Heart left ventricle (tissue), 16 donors: ENCODE measurements around the gene NCK2. TPM values are rescaled to one million over a fixed set of nuclear protein-coding genes. Genes with fewer than 3 reads are reported as not detected.
A peak's percentile ranks its signal among the peaks of the same experiment; 100 is the strongest.

Source experiments
- ATAC-seq, 4 donors: fragments of 200-7000 bp; cut with Tn5 transposase; one replicate each; pipeline ENCODE4 v1.9.1; 2020 to 2022; ENCODE audit warnings: moderate library complexity in 4 of 4, mild to moderate bottlenecking in 3 of 4, moderate number of reproducible peaks in 1 of 4
- DNase-seq, 5 donors: peaks; one replicate each; pipeline ENCODE4 v3.0.0-alpha.2; 2020
- H3K27ac ChIP-seq, 12 donors: fragments of 200-600 bp; sonication (generic) in 4 of 12; one replicate each; pipeline versions ENCODE4 v1.5.0 to v1.8.0; 2016 to 2022; ENCODE audit warnings: mild to moderate bottlenecking in 2 of 12
- H3K27me3 ChIP-seq, 9 donors: fragments of 200-600 bp; sonication (generic) in 2 of 9; one replicate each; pipeline versions ENCODE4 v1.5.1 to v1.8.0; 2016 to 2022; ENCODE audit warnings: mild to moderate bottlenecking in 3 of 9
- H3K36me3 ChIP-seq, 9 donors: fragments of 200-600 bp; sonication (generic) in 2 of 9; one replicate each; pipeline versions ENCODE4 v1.5.0 to v1.8.0; 2018 to 2022; ENCODE audit warnings: mild to moderate bottlenecking in 2 of 9
- H3K4me1 ChIP-seq, 12 donors: fragments of 200-600 bp; sonication (generic) in 4 of 12; one replicate each; pipeline versions ENCODE4 v1.5.0 to v1.8.0; 2016 to 2022; ENCODE audit warnings: mild to moderate bottlenecking in 3 of 12
- H3K4me3 ChIP-seq, 12 donors: fragments of 200-600 bp; sonication (generic) in 4 of 12; one replicate each; pipeline versions ENCODE4 v1.5.0 to v1.8.0; 2017 to 2022; ENCODE audit warnings: mild to moderate bottlenecking in 9 of 12, moderate library complexity in 4 of 12
- H3K9me3 ChIP-seq, 12 donors: fragments of 200-600 bp; sonication (generic) in 4 of 12; one replicate each; pipeline versions ENCODE4 v1.5.0 to v1.8.0; 2016 to 2022; ENCODE audit warnings: mild to moderate bottlenecking in 1 of 12
- POLR2A ChIP-seq, 2 donors: fragments of 450-650 bp; IDR thresholded peaks; one replicate each; pipeline ENCODE4 v1.6.1; 2017; ENCODE audit warnings: antibody characterized with exemption in 2 of 2, mild to moderate bottlenecking in 2 of 2, moderate library complexity in 2 of 2
- WGBS, 4 donors: extraction: QIAGEN DNeasy Blood & Tissue Kit in 2 of 4; methylation state at CpG; one replicate each; pipeline versions ENCODE4 v1.1.5 to v1.1.7; 2013 to 2018; 5-methylcytosine and 5-hydroxymethylcytosine counted together
- intact Hi-C, 10 donors: fragments of 100-400 bp; cut with DNase I; formaldehyde crosslinking; loops; one replicate each; pipeline versions ENCODE4 v1.11.1 to v1.14.2; 2022
- polyA plus RNA-seq, 2 donors: library from polyadenylated mRNA; stranded (reverse); fragments of 200-250 nt; gene quantifications; one replicate each; pipeline ENCODE4 v1.2.3, GENCODE V29; 2013
- total RNA-seq, 9 donors: library from RNA; depleted of rRNA in 2 of 9; stranded (reverse); fragments of >200 nt in 2 of 9; fragmentation: NEBNext Ultra II Directional in 3 of 9; extraction: Animal tissue kit (Norgen Biotek cat#: 25700) in 3 of 9; gene quantifications; one replicate each; pipeline versions ENCODE4 v1.1.0 to v1.2.4, GENCODE V29; 2016 to 2023
- TF ChIP-seq, protein P1 (sequence below), 12 donors: fragments of 200-600 bp; sonication (generic) in 4 of 12; IDR thresholded peaks; one replicate each; pipeline versions ENCODE4 v1.5.0 to v1.8.0; 2018 to 2022; ENCODE audit warnings: antibody characterized with exemption in 12 of 12, mild to moderate bottlenecking in 5 of 12
- donor health status: ischemic (EF 13 %, LVEDD 7.1; RV severe dilation, severe dysfunction).
- donor health status: healthy with polysubstance abuse.
- donor health status: DM: no; HTN: yes; CAD: no.
- donor health status: DM: no; HTN: no; CAD: no.
- donor health status: ischemic (EF 25% LVEDD 6.9; RV normal size, moderate dysfunction).
- donor health status: ischemic (EF 25% LVEDD 5.7; RV mildly dilated, moderate dysfunction).
- donor health status: healthy.
- donor health status: DM: yes; HTN: yes; CAD: no.
- donor health status: ischemic (EF 35%, LVEDD 5.7; RV mildly dilated, moderate dysfunction).
- donor health status: nonischemic (EF 11% LVEDD 7.7; RV severe dilation, severe dysfunction).
- donor health status: DM: yes; HTN: yes; CAD: no.
- donor health status: PGD.
- donor health status: ischemic (EF 29% LVEDD 5.4; RV normal size, mild dysfunction).
- donor health status: nonischemic (EF 23%, LVEDD 6.1; RV moderate dilation, normal function).

NCK2 gene
- total and polyA plus RNA-seq, 11 donors: 22.6 to 54.2 (median 33.4) TPM

DNA sequence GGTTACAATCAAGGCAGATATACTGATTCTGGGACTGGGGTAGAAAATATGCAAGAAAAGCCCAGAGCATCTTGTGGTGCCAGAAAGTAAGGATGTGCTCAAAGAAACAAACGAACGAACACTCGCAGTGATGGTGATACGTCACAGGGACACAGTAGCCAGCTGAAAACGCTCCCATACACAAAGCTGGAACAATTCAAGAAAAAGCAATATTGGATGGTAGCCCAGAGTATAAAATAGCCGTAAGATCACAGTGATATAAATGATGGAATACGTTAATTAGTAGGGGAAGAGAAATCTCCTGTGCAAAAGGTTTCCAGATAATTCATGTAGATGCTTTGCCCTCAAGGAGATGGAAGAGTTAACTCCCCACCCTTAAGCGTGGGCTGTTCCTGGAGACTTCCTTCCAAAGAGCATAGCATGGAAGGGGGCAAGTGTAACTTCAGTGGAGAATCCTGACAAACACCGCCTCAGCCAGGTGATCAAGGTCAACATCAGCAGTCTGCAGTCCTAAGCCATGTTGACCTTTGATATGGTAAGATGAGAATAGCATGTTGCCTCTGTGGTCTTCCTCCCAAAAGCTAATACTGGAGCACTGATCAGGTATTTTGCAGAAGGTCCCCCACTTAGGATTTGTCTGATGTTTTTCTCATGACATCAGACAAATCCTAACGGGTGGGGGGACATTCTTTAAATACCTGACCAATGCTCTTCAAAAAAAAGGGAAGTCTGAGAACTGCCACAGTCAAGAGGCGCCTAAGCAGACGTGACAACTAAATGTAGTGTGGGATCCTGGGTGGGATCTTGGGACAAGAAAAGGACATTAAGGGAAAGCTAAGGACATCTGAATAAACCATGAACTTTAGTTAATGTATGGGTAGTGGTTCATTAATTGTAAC lies 99.0 kb downstream of the NCK2 start:
- intact Hi-C loops: no loop called here
- H3K27me3 ChIP-seq: no peaks in the 10 kb centered on the region
- H3K36me3 ChIP-seq: no peaks in the 10 kb centered on the region
- no peak for ATAC-seq
- H3K4me1 ChIP-seq: peaks cover 0 to 43% (median 15%) of the 10 kb centered on the region in 12 donors
- no peaks in the 10 kb centered on the region for H3K9me3 ChIP-seq
- DNase-seq: no peak
- WGBS, 4 donors: 55 to 66% (median 62%) methylated on average over 12 of the region's 12 CpGs
- no peak for TF ChIP-seq POLR2A (IDR thresholded peaks at IDR 0.05)
- H3K4me3 ChIP-seq: no peak overlapping the region
- no peak overlapping the region for H3K27ac ChIP-seq

DNA sequence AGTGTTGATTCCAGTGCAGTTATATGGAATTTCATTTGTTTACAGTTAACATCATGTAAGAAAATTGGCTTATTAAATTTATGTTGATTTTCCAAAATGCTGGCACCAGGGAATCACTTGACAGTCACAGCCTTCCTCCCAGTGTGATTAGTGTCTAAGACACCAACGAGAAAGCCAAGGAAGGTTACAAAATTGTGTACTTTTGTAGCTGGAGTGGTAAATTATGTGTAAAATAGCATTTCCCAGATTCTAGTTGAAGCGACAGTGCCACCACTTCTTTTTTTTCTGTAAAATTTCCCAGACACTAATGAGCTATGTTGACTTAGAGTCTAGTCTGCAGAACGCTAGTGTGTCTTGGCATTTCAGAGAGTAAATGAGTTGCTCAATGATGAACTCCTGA lies 101.3 kb downstream of the NCK2 start:
- H3K4me1 ChIP-seq: peaks cover 0 to 33% (median 7%) of the 10 kb centered on the region in 12 donors
- no peaks in the 10 kb centered on the region for H3K9me3 ChIP-seq
- H3K4me3 ChIP-seq: no peak overlapping the region
- intact Hi-C loops: no loop called here
- no peaks in the 10 kb centered on the region for H3K27me3 ChIP-seq
- DNase-seq (no peak), ATAC-seq (no peak)
- WGBS, 4 donors: 88 to 93% (median 91%) methylated on average over 3 of the region's 3 CpGs
- no peak overlapping the region for H3K27ac ChIP-seq
- TF ChIP-seq, protein P1, sequence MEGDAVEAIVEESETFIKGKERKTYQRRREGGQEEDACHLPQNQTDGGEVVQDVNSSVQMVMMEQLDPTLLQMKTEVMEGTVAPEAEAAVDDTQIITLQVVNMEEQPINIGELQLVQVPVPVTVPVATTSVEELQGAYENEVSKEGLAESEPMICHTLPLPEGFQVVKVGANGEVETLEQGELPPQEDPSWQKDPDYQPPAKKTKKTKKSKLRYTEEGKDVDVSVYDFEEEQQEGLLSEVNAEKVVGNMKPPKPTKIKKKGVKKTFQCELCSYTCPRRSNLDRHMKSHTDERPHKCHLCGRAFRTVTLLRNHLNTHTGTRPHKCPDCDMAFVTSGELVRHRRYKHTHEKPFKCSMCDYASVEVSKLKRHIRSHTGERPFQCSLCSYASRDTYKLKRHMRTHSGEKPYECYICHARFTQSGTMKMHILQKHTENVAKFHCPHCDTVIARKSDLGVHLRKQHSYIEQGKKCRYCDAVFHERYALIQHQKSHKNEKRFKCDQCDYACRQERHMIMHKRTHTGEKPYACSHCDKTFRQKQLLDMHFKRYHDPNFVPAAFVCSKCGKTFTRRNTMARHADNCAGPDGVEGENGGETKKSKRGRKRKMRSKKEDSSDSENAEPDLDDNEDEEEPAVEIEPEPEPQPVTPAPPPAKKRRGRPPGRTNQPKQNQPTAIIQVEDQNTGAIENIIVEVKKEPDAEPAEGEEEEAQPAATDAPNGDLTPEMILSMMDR (IDR thresholded peaks at IDR 0.05): no peak
- no peak for TF ChIP-seq POLR2A (IDR thresholded peaks at IDR 0.05)
- no peaks in the 10 kb centered on the region for H3K36me3 ChIP-seq

DNA sequence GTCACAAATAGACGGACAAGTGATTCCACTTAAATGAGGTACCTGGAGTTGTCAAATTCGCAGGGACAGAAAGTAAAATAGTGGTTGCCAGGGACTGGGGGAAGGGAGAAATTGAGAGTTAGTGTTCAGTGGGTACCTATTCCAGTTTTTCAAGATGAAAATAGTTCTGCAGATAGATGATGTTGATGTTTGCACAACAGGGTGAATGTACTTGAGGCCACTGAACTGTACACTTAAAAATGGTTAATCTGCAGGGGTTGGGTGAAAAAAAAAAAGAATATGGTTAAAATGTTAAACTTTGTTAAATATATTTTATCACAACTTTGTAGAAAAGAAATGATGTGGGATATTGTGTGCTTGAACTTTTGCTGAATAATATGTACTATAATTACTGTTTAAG lies 102.3 kb downstream of the NCK2 start:
- intact Hi-C loops: no loop called here
- no peaks in the 10 kb centered on the region for H3K27me3 ChIP-seq
- H3K4me3 ChIP-seq: no peak overlapping the region
- H3K36me3 ChIP-seq: no peaks in the 10 kb centered on the region
- H3K9me3 ChIP-seq: no peaks in the 10 kb centered on the region
- DNase-seq (no peak), ATAC-seq (no peak)
- H3K4me1 ChIP-seq: peaks cover 0 to 25% (median 7%) of the 10 kb centered on the region in 12 donors
- no peak overlapping the region for H3K27ac ChIP-seq
- 92 to 94% (median 93%) methylated on average over 2 of the region's 2 CpGs for WGBS, 4 donors
- TF ChIP-seq, protein P1 (IDR thresholded peaks at IDR 0.05): no peak
- no peak for TF ChIP-seq POLR2A (IDR thresholded peaks at IDR 0.05)

DNA sequence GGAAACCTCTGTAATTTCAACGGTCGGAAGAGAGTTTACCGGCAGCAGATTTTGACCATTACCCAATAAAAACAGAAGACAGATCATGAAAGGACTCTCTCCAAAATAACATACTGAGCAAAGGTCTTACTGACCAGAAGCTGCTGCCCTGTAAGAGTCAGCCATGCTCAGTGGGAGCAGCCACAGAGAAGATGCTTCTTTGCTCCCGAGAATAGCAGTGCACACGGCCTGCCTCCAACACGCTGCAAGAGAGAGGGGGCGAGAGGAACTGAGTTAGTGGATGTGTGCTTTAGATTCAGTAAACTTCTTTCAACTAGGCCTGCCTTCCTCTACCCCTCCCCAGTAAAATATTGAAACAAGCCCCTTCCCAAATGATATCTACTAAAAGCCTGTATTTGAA lies 103.7 kb downstream of the NCK2 start:
- TF ChIP-seq, protein P1 (IDR thresholded peaks at IDR 0.05): no peak
- no peak for TF ChIP-seq POLR2A (IDR thresholded peaks at IDR 0.05)
- ATAC-seq (peak in 1 of 4 donors; percentile 48), DNase-seq (no peak)
- no peaks in the 10 kb centered on the region for H3K36me3 ChIP-seq
- H3K4me1 ChIP-seq: peaks cover 0 to 17% (median 5%) of the 10 kb centered on the region in 12 donors
- H3K27ac ChIP-seq: no peak overlapping the region
- H3K4me3 ChIP-seq: no peak overlapping the region
- intact Hi-C loops: no loop called here
- no peaks in the 10 kb centered on the region for H3K9me3 ChIP-seq
- WGBS, 4 donors: 63 to 79% (median 77%) methylated on average over 7 of the region's 7 CpGs
- no peaks in the 10 kb centered on the region for H3K27me3 ChIP-seq
